Medulla oblongata (tissue), 1 donor: ENCODE data around the gene AP1S1.
"Not testable (repeated sequence)": the region's sequence is repeated elsewhere in the genome, so short reads cannot be mapped to it uniquely, and the experiment has no call there.

ENCODE experiments used
- DNase-seq: peaks from one replicate; pipeline ENCODE4 v3.0.0-alpha.2; 2015; ENCODE audit errors: extremely low spot score

AP1S1 gene

GRCh38 chr7:101170617-101171441, 16.6 kb downstream of the AP1S1 start:
- DNase-seq: no peak

DNA sequence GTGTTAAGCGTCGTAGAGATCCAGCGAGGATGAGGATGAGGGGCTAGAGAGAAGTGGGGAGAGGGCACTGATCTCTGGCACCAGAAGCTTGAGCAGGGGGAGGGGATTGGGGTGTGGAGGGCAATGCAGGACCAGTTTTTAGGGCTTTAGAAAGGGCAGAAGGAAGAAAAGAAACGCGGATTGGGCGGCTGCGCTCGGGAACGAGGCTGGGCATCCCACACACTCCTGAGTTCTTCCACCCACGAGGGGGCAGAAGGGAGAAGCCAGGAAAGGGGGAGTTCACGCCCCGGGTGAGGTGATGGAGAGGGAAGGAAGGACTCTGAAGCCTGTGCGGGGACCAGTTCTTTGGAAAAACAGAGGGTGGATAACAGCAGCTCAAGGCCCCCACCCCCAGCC, 17.2 kb downstream of the AP1S1 start:
- no peak for DNase-seq

DNA sequence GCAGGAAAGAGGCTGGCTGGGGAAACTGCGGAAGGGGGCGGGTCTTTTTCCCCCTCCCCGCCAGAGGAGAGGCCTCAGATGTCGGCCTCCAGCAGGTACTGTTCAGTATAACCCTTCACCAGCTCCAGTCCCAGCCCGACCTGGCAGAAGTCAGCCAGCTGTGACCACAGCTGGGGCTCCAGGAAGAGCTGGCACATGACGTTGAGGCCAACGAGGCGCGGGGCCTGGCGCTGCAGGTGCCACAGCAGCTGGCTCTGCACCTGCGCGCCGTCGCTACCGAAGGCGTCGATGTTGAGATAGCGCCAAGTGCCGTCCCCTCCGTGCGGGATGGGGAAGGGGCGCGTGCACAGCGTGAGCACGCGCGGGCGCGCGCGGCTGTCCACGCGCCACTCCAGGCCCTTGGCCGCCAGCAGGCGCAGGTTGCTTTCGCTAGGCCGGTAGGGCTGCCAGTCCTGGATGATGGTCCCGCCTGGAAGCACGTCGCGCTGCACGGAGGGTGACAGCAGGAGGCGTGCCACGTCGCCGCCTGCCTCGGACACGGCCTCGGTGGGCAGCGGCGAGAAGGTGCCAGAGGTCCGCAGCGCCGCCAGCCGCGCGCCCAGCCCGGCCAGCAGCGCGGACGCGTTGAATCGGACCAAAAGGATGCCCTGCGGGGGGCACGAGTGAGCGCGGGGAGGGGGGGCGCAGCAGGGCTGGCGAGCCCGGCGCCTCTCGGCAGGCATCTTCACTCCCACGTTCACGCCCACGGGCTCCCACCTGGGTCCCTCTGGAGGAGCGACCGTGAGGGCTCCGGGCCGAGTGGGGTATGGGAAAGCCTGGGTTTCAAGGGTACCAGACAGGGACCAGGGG, 18.0 kb downstream of the AP1S1 start:
- DNase-seq: no peak

GRCh38 chr7:101172854-101173751, 18.8 kb downstream of the AP1S1 start:
- DNase-seq: no peak

DNA sequence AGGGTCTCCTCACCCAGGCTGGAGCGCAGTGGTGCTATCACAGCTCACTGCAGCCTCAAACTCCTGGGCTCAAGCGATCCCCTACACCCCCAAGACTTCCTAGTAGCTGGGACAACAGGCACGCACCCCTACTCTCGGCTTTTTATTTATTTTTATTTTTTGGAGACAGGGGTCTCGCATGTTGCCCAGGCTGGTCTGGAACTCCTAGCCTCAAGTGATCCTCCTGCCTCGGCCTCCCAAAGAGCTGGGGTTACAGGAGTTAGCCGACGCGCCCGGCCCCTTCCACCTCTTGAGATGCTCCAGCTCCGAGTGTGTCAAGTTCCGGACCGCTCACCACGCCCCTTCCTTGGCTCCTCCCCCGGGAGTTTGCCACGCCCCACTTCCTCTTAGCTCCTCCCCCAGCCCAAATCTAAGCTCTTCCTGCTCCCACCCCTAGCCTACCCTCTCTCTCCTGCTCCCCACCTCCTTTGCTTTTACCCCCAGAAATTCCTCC, 19.5 kb downstream of the AP1S1 start:
- DNase-seq: no peak

GRCh38 chr7:101174322-101174854, 20.1 kb downstream of the AP1S1 start:
- no peak for DNase-seq

DNA sequence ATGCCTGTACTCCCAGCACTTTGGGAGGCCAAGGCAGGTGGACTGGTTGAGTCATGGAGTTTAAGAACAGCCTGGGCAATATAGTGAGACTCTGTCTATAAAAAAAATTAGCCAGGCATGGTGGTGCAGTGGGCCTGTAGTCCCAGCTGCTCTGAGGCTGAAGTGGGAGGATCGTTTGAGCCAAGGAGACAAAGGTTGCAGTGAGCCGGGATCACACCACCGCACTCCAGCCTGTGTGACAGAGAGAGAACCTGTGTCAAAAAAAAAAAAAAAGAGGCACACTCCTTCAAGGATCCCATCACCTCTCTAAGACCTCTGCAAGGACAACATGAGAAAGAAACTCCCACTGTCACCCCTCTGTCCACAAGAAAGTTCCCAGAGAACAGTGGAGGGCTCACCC, 21.4 kb downstream of the AP1S1 start:
- DNase-seq: no peak

GRCh38 chr7:101177644-101178043, 23.4 kb downstream of the AP1S1 start:
- DNase-seq: no peak

GRCh38 chr7:101179117-101179516, 24.8 kb downstream of the AP1S1 start:
- no peak for DNase-seq

DNA sequence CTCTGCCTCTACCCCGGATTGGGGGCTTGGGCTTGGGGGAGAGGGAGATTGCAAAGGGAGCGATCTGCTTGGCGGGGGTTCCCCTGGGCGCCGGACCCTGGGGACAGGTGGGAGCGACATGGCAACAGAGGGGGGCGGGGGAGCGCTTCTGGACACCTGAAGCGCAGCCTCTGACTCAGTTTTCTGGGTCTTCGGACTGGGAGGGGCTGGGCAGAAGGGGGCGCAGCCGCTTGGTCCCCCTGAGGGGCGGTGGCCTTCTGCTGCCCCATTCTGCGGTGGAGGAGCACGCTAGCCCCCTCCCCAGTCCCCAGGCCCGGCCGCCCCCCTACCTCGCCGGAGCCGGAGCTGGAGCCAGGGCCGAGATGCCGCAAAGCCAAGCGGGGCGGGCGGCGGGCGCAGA, 25.4 kb downstream of the AP1S1 start:
- no peak for DNase-seq

GRCh38 chr7:101180130-101180755, 26.0 kb downstream of the AP1S1 start, which contains the start of gene NAT16:
Gene NAT16 (minus strand): TSS chr7:101180293. CDS start chr7:101174807, 5,486 bp downstream.
- DNase-seq: no peak

- no peak for DNase-seq
These were observed 31.1 kb downstream of the AP1S1 start for GRCh38 chr7:101185258-101185839.

DNA sequence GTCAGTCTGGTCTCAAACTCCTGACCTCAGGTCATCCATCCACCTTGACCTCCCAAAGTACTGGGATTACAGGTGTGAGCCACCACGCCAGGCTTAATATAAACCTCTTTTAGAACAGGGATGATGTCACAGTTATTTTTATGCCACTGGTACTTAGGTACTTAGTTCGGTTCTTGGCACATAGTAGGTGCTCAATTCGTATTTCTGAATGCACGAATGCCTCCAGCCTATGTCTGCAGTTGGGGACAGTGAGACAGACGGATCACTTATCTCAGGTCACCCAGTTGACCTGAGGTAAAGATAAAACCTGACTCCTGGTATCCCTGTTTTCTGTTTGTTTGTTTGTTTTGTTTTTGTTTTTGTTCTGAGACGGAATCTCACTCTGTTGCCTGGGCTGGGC, 31.9 kb downstream of the AP1S1 start:
- no peak for DNase-seq

DNA sequence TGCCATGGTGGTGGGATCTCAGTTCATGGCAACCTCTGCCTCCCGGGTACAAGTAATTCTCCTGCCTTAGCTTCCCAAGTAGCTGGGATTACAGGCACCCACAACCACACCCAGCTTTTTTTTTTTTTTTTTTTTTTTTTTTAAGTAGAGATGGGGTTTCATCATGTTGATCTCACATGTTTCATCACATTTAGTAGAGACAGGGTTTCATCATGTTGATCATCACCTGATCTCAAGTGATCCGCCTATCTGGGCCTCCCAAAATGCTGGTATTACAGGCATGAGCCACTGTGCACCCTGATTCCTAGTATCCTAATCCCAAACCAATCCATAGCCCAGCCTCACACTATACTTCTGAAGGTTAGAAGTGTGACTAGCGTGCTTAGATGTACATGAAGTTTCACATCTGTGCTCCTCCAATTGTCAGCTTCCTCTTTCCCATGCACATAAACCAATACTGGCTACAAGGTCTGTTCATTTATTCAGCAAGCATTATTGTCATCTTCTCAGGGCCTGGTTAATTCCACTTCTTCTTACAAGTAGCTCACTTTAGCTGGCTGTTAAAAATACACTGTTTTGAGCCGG, 32.7 kb downstream of the AP1S1 start:
- no peak for DNase-seq

DNA sequence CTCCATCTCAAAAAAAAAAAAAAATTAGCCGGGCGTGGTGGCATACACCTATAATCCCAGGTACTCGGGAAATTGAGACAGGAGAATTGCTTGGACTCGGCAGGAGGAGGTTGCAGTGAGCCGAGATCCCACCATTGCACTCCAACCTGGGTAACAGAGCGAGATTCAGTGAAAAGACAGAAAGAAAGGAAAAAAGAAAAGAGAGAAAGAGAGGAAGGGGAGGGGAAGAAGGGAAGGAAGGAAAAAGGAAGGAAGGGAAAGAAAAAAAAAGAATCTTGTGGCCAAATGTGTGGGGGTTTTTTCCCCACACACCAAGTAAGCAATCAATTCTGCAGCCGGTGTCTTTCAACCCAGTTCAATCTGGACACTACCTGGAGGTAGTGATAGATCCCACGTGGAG, 34.8 kb downstream of the AP1S1 start:
- no peak for DNase-seq

DNA sequence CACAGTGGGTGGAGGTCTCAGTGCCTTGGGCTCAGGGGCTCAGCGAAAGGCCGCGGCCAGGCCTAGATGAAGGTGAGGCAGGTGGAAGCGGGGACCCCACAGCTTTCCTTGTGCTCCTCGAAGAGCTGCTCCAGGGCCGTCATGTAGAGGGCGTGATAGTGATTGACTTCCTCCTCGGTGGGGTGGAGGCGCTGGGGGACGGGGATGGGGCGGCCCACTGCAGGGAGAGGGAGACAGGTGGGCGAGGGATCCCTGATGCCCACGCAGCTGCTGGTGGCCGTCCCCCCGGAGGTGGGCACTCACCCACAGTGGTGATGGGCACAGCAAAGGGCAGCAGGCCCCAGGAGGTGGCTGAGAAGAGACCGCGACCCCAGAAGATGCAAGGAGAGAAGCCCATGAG, 41.6 kb downstream of the AP1S1 start:
- no peak for DNase-seq

DNA sequence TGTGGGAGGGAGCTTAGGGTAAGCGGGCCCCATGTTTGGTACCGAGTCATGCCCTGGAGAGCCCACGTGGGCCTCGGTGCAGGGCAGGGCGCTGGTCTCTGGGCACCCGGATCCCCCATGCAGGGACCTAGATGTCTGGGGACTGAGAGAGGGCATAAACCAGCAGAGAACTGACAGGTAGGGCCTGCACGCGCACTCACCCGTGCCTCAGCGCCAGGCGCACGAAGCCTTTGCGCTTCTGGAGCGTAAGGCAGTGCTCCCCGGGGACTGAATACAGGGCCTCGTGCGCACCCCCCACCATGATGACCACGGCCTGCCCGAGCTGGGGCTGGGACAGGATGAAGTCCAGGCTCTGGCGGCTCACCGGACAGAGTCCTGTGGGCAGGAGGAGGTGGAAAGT, 43.7 kb downstream of the AP1S1 start:
- no peak for DNase-seq

DNA sequence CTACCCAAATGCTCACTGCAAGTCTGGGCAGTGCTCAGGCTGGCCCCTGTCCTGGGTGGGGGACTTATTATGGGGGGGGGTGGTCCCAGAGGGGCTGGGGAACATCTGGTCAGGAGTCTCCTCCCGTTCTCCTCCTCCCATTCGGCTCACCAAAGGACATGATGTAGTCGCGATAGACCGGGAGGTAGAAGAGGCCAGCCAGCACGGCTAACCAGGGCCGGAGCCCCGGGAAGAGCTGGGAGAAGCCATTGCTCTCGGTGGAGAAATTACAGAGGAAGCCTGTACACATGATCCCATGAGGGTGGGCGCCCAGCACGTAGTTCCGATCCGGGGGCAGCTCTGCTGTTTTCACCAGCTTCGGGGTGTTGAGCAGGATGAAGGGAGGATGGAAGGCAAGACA, 44.2 kb downstream of the AP1S1 start:
- DNase-seq: no peak

DNA sequence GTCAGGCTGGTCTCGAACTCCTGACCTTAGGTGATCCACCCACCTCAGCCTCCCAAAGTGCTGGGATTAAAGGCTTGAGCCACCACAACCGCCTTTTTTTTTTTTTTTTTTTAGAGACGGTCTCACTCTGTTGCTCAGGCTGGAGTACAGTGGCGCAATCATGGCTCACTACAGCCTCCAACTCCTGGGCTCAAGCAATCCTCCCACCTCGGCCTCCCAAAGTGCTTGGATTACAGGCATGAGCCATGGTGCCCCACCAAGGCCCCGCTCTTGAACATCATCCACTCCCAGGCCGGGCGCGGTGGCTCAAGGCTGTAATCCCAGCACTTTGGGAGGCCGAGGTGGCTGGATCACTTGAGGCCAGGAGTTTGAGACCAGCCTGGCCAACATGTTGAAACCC, 45.2 kb downstream of the AP1S1 start:
- not testable (repeated sequence) for DNase-seq

GRCh38 chr7:101200504-101200861, 46.2 kb downstream of the AP1S1 start:
- no peak for DNase-seq
